K562 (cell line): Measurements from ENCODE around the gene PLEKHA7. TPM values are rescaled to one million over a fixed set of nuclear protein-coding genes. Genes with fewer than 3 reads are reported as not detected.
A peak's percentile ranks its signal among the peaks of the same experiment; 100 is the strongest.

Experiments
- ATAC-seq: fragments of 200-7000 bp; cut with Tn5 transposase; 3 replicates; pipeline ENCODE4 v1.9.1; 2020; ENCODE audit warnings: moderate library complexity
- BruUV-seq: library from RNA; stranded (reverse); fragments of 400-500 nt; replicated peaks from 2 replicates; lab custom pipeline; 2021; lab: Mats Ljungman, UMichigan
- CTCF ChIA-PET: fragments of 300-600 bp; formaldehyde crosslinking; extraction: SDS; loops from one replicate; lab custom pipeline; 2021; ENCODE audit warnings: low intra/inter-chr PET ratio; lab: Yijun Ruan, JAX
- POLR2A ChIA-PET: fragments of 300-600, 350-650 bp; sonication (Branson Sonifier 250); formaldehyde crosslinking; extraction: SDS; loops from one replicate; lab custom pipeline; 2021; ENCODE audit warnings: antibody characterized with exemption, inconsistent platforms; lab: Yijun Ruan, JAX
- DNase-seq, 4 experiments: peaks; one replicate each; pipeline versions ENCODE4 v3.0.0 to v3.0.0-alpha.2; 2011 to 2018; ENCODE audit warnings: low spot score in 3 of 4, mixed read lengths in 3 of 4; ENCODE audit errors: extremely low read depth in 1 of 4
- FAIRE-seq: peaks from 2 replicates; lab custom pipeline; 2011; peaks lifted over from hg19 to GRCh38; lab: Jason Lieb, UNC
- H2AFZ ChIP-seq: 2 replicates; pipeline ENCODE4 v1.6.0; 2011; ENCODE audit warnings: low read depth, low read length, control low read depth, inconsistent platforms
- H3K27ac ChIP-seq: fragments of 200-600 bp; 3 replicates; pipeline ENCODE4 v1.8.0; 2011; ENCODE audit warnings: low read depth, mild to moderate bottlenecking, control low read depth, inconsistent platforms, low read length, moderate library complexity, mixed read lengths; ENCODE audit errors: extremely low read depth
- H3K27me3 ChIP-seq, 2 experiments: fragments of 300-600 bp in 1 of 2; 2 replicates in 1 of 2; 3 replicates in 1 of 2; pipeline versions ENCODE4 v1.6.0 to v1.8.0; 2011; ENCODE audit warnings: inconsistent platforms in 2 of 2, low read length in 2 of 2, mild to moderate bottlenecking in 1 of 2, mixed read lengths in 1 of 2, moderate library complexity in 1 of 2; ENCODE audit not compliant: control insufficient read depth in 2 of 2, insufficient read depth in 2 of 2
- H3K36me3 ChIP-seq: fragments of 300-600 bp; 3 replicates; pipeline ENCODE4 v1.8.0; 2011; ENCODE audit warnings: mild to moderate bottlenecking, low read length, inconsistent platforms; ENCODE audit not compliant: control insufficient read depth, insufficient read depth
- H3K4me1 ChIP-seq, 2 experiments: fragments of 200-600 bp in 1 of 2; replicated peaks in 1 of 2; 2 replicates in 1 of 2; 3 replicates in 1 of 2; pipeline versions ENCODE4 v1.5.1 to v1.8.0; 2011; ENCODE audit warnings: inconsistent platforms in 2 of 2, low read length in 2 of 2, mild to moderate bottlenecking in 1 of 2, mixed read lengths in 1 of 2, moderate library complexity in 1 of 2; ENCODE audit not compliant: control insufficient read depth in 2 of 2, insufficient read depth in 2 of 2
- H3K4me2 ChIP-seq: 2 replicates; pipeline ENCODE4 v1.6.1; 2011; ENCODE audit warnings: low read length, control low read depth, inconsistent platforms, mixed read lengths; ENCODE audit not compliant: insufficient read depth
- H3K4me3 ChIP-seq: fragments of 200-600 bp; sonication (generic), shearing (Covaris generic); 2 replicates; pipeline ENCODE4 v1.5.1; 2016; ENCODE audit warnings: control low read depth, inconsistent platforms
- H3K79me2 ChIP-seq: fragments of 200-600 bp; 3 replicates; pipeline ENCODE4 v1.8.0; 2011; ENCODE audit warnings: low read length, inconsistent platforms; ENCODE audit not compliant: control insufficient read depth, insufficient read depth
- H3K9ac ChIP-seq, 2 experiments: 2 replicates each; pipeline versions ENCODE4 v1.6.0 to v1.6.1; 2011; ENCODE audit warnings: low read depth in 2 of 2, low read length in 2 of 2, control low read depth in 1 of 2, inconsistent platforms in 1 of 2, mild to moderate bottlenecking in 1 of 2, mixed read lengths in 1 of 2; ENCODE audit not compliant: insufficient read depth in 1 of 2
- H3K9me1 ChIP-seq: one replicate; pipeline ENCODE4 v1.6.0; 2011; ENCODE audit warnings: inconsistent platforms, mild to moderate bottlenecking, low read length, moderate library complexity; ENCODE audit not compliant: control insufficient read depth, insufficient read depth
- H3K9me3 ChIP-seq: replicated peaks from 2 replicates; pipeline ENCODE4 v1.5.1; 2011; ENCODE audit warnings: low read depth, low read length, inconsistent platforms; ENCODE audit not compliant: control insufficient read depth, insufficient read depth
- H4K20me1 ChIP-seq: replicated peaks from 2 replicates; pipeline ENCODE4 v1.6.1; 2011; ENCODE audit warnings: low read length, inconsistent platforms, mixed read lengths; ENCODE audit not compliant: control insufficient read depth, insufficient read depth
- C11orf30 ChIP-seq: fragments of 450-650 bp; IDR thresholded peaks from 2 replicates; pipeline ENCODE4 v1.6.1; 2016; ENCODE audit warnings: low read depth, mild to moderate bottlenecking
- CBX5 ChIP-seq: IDR thresholded peaks from 2 replicates; pipeline ENCODE4 v1.6.1; 2014; ENCODE audit warnings: low read depth, borderline replicate concordance
- HEY1 ChIP-seq: fragments of 250-450 bp; sonication (Bioruptor Pico); IDR thresholded peaks from 2 replicates; pipeline ENCODE4 v1.5.0; 2020; ENCODE audit warnings: mild to moderate bottlenecking, moderate library complexity, borderline replicate concordance
- HLTF ChIP-seq: fragments of 450-650 bp; IDR thresholded peaks from 2 replicates; pipeline ENCODE4 v1.6.1; 2016
- TBP ChIP-seq: optimal IDR thresholded peaks from 2 replicates; pipeline ENCODE3; 2011; ENCODE audit warnings: low read depth, low read length, improper control_type of control experiment
- ZNF316 ChIP-seq: fragments of 450-650 bp; IDR thresholded peaks from 2 replicates; pipeline ENCODE4 v1.6.1; 2016
- WGBS: fragments of 100-300 bp; shearing (Covaris generic); methylation state at CpG from one replicate; pipeline ENCODE4 v1.1.6; 2016; ENCODE audit warnings: low coverage, mixed read lengths; ENCODE audit not compliant: insufficient coverage; ENCODE audit errors: missing lambda C conversion rate; 5-methylcytosine and 5-hydroxymethylcytosine counted together
- in situ Hi-C: fragments of 300-500 bp; cut with MboI; formaldehyde crosslinking; loops from 4 replicates; pipeline ENCODE4 v1.15.0; 2018; ENCODE audit warnings: inconsistent platforms, mixed read lengths
- intact Hi-C: fragments of 100-400 bp; cut with micrococcal nuclease; formaldehyde crosslinking; loops from 2 replicates; pipeline ENCODE4 v1.14.2; 2022
- polyA plus RNA-seq, 8 experiments: library from polyadenylated mRNA; depleted of rRNA in 4 of 8; stranded (reverse) in 5 of 8; unstranded in 3 of 8; fragments of >200 nt; fragmentation: Nextera tagmentation in 2 of 8; fragmentation: Illumina TruSeq in 1 of 8; extraction: Ambion mirVana in 2 of 8; extraction: Trizol in 1 of 8; gene quantifications; 2 replicates each; pipeline versions ENCODE4 v1.2.1 to v1.2.3, GENCODE V29; 2011 to 2014; ENCODE audit warnings: inconsistent platforms in 1 of 8, missing spikeins in 1 of 8
- total RNA-seq, 7 experiments: library from RNA; depleted of rRNA in 6 of 7; stranded (reverse); fragments of >200 nt in 6 of 7; fragmentation: Illumina TruSeq in 2 of 7; extraction: Trizol in 2 of 7; gene quantifications; 2 replicates each; pipeline versions ENCODE4 v1.2.1 to v1.2.3, GENCODE V29; 2011 to 2021; ENCODE audit warnings: low replicate concordance in 1 of 7
- TF ChIP-seq, protein P1 (sequence below): fragments of 450-650 bp; formaldehyde crosslinking; IDR thresholded peaks from 2 replicates; pipeline ENCODE4 v1.4.0; 2022; ENCODE audit warnings: missing genetic modification characterization

Gene PLEKHA7
- total and polyA plus RNA-seq, 9 of the 15 experiments (the other 6 are each of a cell fraction or from before 2014, with no cell fraction given) = 0.06 to 0.77 (median 0.20) TPM; not detected in 1

DNA sequence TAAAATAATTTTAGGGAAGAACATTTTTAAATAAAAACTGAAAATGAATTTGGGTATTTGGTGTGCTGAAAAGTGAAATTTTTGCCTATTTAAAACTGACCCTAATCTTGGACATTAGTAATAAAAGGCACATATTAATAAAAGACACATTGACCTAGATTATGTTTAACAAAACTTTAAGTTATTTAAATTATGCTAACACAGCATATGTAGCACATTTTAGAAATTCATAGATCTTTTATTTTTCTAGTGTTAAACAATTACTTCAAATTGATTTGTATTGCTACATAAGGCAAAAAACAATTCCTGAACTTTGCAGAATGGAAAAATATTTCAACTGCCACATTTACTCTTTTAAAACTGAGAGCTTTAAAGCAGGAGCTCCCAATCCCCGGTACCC, 265.1 kb downstream of the PLEKHA7 start:
- CTCF ChIA-PET = no interaction called here

More for the DNA sequence above, 265.1 kb downstream of the PLEKHA7 start:
- Histone ChIP-seq H3K9ac (no peak overlapping the region), H3K27ac (no peak overlapping the region), H3K4me1 (no peaks in the 10 kb centered on the region; a peak in 1 of 5 replicates), H4K20me1 (peaks cover 3% of the 10 kb centered on the region; the same call in 1 of the 2 replicates), H3K9me1 (no peaks in the 10 kb centered on the region), H3K4me3 (no peak overlapping the region), H3K9me3 (no peaks in the 10 kb centered on the region), H3K36me3 (peaks cover 99% of the 10 kb centered on the region), H3K4me2 (no peak overlapping the region), H2AFZ (no peak overlapping the region), H3K27me3 (no peaks in the 10 kb centered on the region), H3K79me2 (peaks cover 31% of the 10 kb centered on the region)
- intact Hi-C loops = no loop called here
- FAIRE-seq (no peak), DNase-seq (no peak), ATAC-seq (no peak)
- POLR2A ChIA-PET = interaction anchor here (1.3 to 3.7 kb wide), 2 partner anchors 9 to 14 kb away, joined by 4 to 27 read pairs; partner anchors contain the start of gene C11orf58
- 94% methylated on average over 1 of the region's 1 CpG for WGBS
- TF ChIP-seq HEY1 (CRISPR knock-in tag) (no peak), HLTF (no peak), TBP (no peak), CBX5 (no peak), C11orf30 (peak; percentile 66; the same call in 1 of the 2 replicates), ZNF316 (peak; percentile 89)
- TF ChIP-seq, protein P1, sequence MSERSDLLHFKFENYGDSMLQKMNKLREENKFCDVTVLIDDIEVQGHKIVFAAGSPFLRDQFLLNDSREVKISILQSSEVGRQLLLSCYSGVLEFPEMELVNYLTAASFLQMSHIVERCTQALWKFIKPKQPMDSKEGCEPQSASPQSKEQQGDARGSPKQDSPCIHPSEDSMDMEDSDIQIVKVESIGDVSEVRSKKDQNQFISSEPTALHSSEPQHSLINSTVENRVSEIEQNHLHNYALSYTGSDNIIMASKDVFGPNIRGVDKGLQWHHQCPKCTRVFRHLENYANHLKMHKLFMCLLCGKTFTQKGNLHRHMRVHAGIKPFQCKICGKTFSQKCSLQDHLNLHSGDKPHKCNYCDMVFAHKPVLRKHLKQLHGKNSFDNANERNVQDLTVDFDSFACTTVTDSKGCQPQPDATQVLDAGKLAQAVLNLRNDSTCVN (CRISPR knock-in tag) = no peak
- no TSS peak for BruUV-seq
- in situ Hi-C loops = no loop called here
